ENCODE data around the gene UPF1. TPM values are rescaled to one million over a fixed set of nuclear protein-coding genes. Genes with fewer than 3 reads are reported as not detected.
"Not testable (repeated sequence)": the region's sequence is repeated elsewhere in the genome, so short reads cannot be mapped to it uniquely, and the experiment has no call there.

UPF1 gene
- total RNA-seq, 1 donor from 2014 or later, result 46.7 TPM

GRCh38 chr19:18799389-18799970, 32.3 kb upstream of the UPF1 start:
- no peak for DNase-seq

- DNase-seq, result no peak
Measured at GRCh38 chr19:18800079-18800478, 31.7 kb upstream of the UPF1 start.

- no peak for DNase-seq
Measured at GRCh38 chr19:18800636-18801035, 31.1 kb upstream of the UPF1 start.

- DNase-seq, result no peak
Measured at GRCh38 chr19:18802354-18802753, 29.4 kb upstream of the UPF1 start.

- no peak for DNase-seq
Measured at GRCh38 chr19:18803550-18804138, 28.1 kb upstream of the UPF1 start.

- no peak for DNase-seq
Measured at GRCh38 chr19:18804139-18804601, 27.6 kb upstream of the UPF1 start.

GRCh38 chr19:18804643-18805042, 27.1 kb upstream of the UPF1 start:
- DNase-seq, result no peak

- peak; percentile 15 for DNase-seq
Measured at GRCh38 chr19:18807861-18808331, 23.9 kb upstream of the UPF1 start.

GRCh38 chr19:18809149-18809868, 22.4 kb upstream of the UPF1 start:
- peak; percentile 44 for DNase-seq

- DNase-seq, result not testable (repeated sequence)
Measured at GRCh38 chr19:18811638-18812037, 20.1 kb upstream of the UPF1 start.

- peak; percentile 8 for DNase-seq
Measured at GRCh38 chr19:18814063-18814462, 17.7 kb upstream of the UPF1 start.

- DNase-seq, result no peak
Measured at GRCh38 chr19:18815673-18816072, 16.1 kb upstream of the UPF1 start.

GRCh38 chr19:18816645-18817044, 15.1 kb upstream of the UPF1 start:
- not testable (repeated sequence) for DNase-seq

GRCh38 chr19:18817574-18817973, 14.2 kb upstream of the UPF1 start:
- DNase-seq, result no peak

GRCh38 chr19:18828786-18829185, 3.0 kb upstream of the UPF1 start:
- DNase-seq, result no peak

- no peak for DNase-seq
Measured at GRCh38 chr19:18830488-18830887, 1.3 kb upstream of the UPF1 start.

GRCh38 chr19:18832306-18833140, 764 bp downstream of the UPF1 start:
- DNase-seq, result no peak

- DNase-seq, result no peak
Measured at GRCh38 chr19:18833141-18833476, 1.4 kb downstream of the UPF1 start.

GRCh38 chr19:18833849-18834643, 2.3 kb downstream of the UPF1 start:
- DNase-seq, result no peak

- no peak for DNase-seq
Measured at GRCh38 chr19:18834644-18834984, 2.9 kb downstream of the UPF1 start.

- no peak for DNase-seq
Measured at GRCh38 chr19:18839465-18840287, 7.9 kb downstream of the UPF1 start.

Data from skin of body (tissue), 2 donors.